HG02763 (cell line): ENCODE results near the gene TNIK.
"Not testable (repeated sequence)": the region's sequence is repeated elsewhere in the genome, so short reads cannot be mapped to it uniquely, and the experiment has no call there.

Experiments
- ATAC-seq: cut with Tn5 transposase; IDR thresholded peaks from one replicate; pipeline ENCODE4 v1.9.1; 2021; ENCODE audit warnings: mild to moderate bottlenecking, moderate library complexity; ENCODE audit not compliant: unreplicated experiment

Gene TNIK

DNA sequence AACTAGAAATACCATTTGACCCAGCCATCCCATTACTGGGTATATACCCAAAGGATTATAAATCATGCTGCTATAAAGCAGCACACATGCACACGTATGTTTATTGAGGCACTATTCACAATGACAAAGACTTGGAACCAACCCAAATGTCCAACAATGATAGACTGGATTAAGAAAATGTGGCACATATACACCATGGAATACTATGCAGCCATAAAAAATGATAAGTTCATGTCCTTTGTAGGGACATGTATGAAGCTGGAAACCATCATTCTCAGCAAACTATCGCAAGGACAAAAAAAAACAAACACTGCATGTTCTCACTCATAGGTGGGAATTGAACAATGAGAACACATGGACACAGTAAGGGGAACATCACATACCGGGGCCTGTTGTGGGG, 340.8 kb downstream of the TNIK start:
- ATAC-seq: not testable (repeated sequence)

DNA sequence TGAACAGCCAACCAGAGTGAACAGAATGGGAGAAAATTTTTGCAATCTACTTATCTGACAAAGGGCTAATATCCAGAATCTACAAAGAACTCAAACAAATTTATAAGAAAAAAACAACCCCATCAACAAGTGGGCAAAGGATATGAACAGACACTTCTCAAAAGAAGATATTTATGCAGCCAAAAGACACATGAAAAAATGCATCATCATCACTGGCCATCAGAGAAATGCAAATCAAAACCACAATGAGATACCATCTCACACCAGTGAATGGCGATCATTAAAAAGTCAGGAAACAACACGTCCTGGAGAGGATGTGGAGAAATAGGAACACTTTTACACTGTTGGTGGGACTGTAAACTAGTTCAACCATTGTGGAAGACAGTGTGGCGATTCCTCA, 341.2 kb downstream of the TNIK start:
- not testable (repeated sequence) for ATAC-seq

DNA sequence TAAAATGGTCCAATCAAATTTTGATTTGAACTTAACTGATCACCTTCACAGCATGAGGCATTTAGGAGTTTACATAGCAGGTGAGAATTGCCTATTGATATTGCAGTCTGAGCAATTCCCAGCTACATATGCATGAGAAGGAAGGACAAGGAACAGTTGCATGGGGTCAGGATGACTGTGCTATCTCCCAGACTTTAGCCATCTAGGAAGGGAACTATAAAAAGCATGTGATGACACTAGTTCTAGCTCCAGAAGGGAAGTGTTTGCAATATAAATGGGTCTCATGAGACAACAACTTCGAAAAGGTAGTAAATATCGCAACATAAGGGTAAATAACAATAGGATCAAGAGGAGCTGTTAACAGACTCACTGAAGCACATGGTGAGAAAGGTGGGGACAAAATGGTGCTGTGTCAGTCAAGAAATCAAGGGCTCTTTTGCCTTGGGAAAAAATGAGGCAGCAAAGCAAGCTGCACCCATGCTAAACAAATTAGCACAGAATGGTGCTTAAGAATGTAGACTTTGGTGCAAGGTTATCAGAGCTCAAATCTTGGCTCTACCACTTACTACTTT, 343.3 kb downstream of the TNIK start:
- ATAC-seq: no peak

DNA sequence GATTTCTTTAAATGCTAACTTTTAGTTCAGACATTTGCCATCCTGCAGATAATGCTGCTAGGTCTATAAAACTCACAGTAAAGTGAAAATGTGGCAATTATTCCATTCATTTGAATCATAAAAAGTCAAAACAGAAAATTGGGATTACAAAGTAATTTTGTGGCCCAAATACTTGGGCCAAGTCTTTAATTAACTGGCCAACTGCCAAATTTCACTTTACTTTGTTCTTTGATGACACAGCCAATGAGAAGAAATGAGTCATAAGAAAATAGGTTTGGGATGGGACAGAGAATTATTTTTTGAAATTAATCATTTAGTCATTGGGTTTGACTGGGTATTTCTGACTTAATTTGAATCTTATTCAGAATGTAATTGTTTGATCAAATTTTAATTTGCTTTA, 343.8 kb downstream of the TNIK start:
- no peak for ATAC-seq

DNA sequence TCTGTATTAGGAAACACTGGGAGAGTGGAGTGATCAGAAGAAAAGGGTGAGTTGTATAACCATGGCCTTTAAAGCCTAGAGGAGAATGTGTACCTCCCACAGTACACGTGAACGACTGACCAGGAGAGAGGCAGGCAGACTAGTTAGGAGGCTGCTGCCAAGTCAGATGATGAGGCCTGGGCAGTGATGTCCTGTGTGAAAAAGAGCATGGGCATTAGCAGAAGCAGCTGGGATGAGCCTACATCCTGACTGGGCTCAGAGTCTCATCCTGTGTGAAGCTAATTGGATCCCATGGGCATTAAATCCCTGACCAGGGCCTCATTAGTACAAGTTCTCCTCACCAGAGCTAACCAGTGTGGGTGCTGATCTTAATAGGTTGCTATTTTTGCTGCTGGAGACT, 344.5 kb downstream of the TNIK start:
- ATAC-seq: no peak

DNA sequence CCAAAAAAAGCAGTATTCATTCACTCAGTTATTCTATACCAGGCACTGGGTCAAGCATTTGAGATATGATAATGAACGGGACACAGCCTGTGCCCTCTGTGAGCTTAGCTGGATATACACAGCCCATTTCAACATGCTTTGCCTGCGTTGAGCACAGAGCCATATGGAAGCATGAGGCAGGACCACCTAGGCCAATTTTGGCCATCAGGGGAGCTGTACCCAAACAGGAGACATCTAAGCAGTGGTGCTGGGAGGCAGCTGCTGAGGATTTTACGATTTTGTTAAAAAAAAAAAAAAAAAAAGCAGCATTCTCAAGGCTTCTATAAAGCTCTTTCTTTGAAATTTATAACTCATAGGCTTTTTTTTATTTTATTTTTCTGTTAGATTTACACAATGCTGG, 346.5 kb downstream of the TNIK start:
- no peak for ATAC-seq

DNA sequence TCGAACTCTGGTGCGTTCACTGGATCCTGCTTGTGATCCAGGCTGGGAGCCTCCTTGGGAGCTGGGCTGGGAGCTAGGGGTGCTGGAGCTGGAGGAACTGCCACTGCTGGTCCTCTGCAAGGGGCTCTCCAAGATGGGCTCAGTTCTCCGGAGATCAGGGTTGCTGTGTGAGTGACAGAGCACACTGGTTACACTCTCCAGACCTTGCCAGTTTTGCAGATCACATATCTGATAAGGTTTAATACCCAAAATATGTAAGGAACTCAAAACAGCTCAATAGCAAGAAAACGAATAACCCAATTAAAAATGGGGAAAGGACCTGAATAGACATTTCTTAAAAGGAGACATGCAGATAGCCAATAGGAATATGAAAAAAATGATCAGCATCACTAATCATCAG, 349.5 kb downstream of the TNIK start:
- no peak for ATAC-seq

DNA sequence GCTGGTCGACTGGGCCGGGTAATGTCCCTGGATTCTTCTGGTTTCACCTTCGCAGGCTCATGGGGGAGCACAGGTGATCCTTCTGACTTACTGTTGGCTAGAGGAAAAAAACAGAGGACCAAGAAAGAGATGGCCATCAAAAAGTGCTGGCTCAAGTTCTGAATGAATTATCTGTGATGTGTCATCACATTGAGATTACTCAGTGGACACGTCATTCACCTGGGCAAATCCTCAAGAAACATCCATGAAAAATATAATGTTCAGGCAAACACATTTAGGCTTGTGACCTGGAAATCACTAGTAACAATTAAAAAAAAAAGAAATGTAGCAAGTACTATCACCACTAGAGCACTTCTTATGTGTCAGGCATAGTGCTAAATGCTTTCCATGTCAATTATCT, 352.1 kb downstream of the TNIK start:
- ATAC-seq: no peak

DNA sequence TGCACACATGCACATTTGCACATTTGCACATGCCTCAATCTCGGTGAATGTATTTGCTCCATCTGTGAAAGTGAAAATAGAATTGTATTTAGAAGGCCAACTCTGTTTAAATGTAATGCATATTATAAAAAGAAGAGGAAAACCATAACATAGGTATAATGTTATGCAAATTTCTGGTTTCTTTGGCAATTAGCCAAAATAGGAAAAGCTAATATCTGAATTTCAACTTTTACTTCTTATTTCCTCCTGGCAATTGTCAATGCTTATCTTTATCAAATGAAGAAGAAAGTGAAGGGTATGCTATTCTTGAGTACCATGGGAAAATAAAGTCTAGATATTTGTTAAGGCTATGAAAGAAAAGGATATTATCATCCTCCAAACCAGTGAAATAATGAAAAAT, 357.0 kb downstream of the TNIK start:
- no peak for ATAC-seq

DNA sequence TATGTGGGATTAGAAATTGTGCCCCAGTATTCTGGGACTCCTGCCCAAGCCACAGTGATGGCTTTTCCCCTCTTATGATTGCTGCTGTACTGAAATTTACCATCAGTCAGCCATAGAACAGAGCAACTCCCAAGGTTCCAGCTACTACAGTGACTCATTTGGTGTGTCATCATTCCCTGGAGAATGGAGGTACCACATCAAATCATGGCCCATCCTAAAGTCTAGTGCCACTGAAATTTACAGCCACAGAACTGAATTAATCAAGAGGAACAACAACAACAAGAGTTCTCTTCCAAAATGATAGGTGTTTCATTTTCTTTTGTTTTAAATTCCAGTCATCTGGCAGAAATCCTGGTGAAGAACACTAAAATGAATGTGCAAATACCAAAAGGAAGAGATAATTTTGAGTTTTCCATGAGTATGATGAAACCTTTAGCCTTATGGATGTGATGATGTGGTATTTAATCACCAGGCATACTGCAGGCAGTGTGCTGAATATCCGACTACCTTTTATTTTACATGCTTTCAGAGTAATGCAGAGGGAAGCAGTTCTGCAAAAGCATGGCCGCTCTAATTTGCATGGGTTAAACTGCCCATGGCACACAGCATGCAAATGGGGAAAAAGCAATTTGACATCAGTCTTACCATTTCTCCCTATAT, 358.1 kb downstream of the TNIK start:
- ATAC-seq: no peak

DNA sequence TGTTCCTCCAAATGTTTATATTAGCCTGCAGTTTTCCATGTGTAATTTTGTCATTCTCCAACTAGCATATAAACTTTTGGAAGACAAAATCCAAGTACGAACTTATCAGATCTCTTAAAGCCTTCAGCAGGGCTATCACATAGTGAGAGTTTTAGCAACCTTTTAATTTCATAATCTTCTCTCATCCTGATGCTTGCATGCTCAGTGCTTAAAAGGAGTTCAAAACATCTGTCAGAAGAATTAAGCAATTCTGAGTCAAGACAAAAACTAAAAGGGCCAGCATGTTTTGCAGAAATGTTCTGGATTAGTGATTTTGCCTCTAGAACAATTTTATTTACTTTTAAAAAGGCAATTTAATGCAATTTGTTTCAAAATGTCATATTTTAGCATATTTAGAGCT, 360.3 kb downstream of the TNIK start:
- ATAC-seq: no peak

DNA sequence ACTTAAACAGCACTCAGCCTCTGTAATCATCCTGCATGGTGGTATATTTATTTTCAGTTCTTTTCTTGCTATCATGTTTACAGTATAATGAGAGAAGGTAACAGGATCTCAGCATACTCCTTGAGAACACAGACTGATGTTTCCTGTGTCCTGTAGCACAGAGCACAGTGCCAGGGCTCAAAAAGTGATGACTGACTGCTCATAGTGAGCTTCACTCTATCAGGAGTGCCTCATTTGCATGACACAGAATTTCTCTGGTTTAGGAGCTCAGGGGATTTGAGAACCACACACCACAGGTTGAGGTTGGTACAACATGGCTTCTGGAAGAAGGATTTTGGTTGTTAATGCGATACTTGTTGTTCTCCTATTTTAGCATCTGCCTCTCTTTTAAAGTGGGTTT, 365.1 kb downstream of the TNIK start:
- ATAC-seq: no peak

DNA sequence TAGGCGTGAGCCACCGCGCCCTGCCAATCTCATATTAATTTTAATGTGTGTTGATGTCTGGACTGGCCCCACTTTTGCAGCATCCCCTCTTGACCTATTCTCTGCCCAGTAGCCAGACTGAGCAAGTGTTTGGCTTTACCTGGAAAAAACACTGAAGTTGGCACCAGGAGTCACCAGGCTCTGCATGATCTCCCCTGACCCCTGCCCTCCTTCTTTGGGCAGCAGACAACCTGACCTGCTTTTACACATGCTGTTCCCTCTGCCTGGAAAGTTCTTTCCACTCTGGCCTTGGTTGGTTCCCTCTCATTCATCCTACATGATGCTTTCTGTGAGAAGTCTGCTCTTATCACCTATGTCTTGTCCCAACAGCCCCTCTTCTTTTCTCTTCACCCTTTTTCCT, 365.8 kb downstream of the TNIK start:
- no peak for ATAC-seq

DNA sequence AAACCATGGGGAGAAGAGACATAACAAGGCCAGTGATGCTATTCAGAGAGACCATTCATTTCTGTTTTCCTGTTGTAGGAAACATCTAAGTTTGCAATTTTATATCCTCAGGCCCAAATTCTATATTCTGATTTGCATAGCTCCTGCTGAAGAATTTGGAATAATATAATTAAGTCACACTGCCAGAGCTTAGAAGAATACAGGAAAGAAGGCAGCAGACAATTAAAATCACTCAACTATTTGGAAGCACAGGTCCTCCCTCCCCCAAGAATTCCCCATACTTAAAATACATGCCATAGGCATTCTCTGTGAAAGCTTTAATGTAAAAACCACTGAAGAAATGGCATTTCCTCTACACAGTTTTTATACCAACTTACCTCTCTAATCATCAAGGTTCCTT, 366.7 kb downstream of the TNIK start:
- no peak for ATAC-seq

DNA sequence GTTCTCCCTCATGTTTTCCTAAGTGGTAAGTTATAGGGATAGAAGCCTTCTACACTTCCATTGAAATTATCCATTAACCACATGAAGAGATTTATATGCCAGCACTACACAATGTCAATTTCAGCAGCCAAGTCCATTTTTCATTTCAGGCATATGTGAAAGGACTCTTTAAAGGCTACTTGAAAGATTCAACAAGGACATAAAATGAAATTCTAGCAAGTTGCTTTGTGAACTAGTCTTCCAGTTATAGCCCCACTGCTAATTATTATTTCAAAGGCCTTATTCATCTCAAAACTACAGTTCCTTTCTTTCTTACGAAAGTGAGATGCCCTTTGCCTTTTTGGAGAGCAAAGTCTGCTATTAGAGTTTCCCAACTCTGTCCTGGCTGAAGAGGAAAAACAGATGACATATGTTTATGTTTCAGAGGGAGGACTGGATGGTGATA, 367.7 kb downstream of the TNIK start:
- ATAC-seq: no peak

DNA sequence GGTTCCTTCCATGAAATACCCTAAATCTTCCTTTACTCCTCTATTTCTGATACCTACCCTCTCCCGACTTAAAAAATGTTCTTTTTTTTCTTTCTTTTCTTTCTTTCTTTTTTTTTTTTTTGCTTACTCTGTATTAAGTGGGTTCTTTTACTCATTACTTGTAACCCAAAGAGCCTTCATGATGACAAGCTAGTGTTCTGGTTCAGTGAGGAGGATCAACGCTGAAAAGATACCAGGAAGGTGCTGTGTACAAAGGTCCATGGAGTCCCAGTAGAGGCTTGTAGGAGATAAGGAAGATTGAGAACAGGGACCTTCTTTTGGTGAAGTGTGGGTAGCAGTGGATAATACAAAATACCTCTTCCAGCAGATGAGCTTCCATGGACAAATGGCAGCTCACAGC, 369.9 kb downstream of the TNIK start:
- no peak for ATAC-seq

DNA sequence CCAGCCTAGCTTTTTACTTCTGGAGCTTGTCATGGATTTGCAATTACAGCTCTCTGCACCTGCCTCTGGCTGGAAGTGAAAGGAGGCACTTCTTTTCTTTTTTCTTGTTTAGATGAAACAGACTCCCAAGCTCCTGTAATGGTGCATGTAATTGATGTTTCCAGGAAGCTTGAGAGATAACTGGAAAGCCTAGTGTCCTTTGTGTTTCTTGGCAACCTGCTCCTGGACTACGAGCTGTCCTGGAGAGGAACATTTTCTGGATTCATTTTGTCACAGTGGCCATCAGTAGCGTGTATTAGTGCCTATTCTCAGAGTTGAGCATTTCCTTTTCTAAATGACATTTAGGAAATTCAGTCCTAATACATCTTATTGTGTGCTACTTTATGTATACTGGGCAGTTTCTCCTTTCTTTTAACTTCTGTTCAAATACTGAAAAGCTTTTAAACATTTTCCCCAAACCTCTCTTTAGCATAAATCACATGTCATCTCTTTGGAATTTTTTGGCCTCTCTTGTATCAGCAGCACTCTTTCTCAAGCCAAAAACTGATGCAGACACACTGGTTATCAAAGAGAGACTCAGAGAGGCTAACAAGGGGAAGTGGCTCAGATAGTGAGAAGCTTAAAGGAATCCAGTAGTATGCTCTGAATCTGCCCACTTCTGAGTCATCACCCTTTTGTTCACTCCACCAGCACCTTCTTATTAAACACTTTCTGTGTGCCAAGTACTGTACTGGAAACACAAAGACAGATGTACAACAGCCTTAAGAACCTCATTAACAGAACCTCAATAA, 371.0 kb downstream of the TNIK start:
- no peak for ATAC-seq

DNA sequence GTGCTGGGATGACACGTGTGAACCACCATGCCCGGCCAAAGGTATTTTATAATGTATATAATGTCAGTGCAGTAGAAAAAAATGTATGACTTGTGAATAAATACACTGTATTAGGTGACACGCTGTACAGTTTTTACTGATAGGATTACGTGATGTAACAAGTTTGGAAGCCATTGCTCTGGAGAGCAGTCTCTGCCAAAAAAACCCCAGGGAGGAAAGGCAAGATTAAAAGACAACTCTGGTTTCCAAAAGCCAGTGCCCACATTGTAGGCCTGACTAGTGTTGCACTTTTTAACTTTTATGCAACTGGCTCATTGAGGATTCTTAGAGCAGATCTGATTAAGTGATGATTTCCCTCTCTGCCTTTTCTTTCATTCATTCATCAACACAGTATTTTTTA, 371.7 kb downstream of the TNIK start:
- ATAC-seq: no peak

DNA sequence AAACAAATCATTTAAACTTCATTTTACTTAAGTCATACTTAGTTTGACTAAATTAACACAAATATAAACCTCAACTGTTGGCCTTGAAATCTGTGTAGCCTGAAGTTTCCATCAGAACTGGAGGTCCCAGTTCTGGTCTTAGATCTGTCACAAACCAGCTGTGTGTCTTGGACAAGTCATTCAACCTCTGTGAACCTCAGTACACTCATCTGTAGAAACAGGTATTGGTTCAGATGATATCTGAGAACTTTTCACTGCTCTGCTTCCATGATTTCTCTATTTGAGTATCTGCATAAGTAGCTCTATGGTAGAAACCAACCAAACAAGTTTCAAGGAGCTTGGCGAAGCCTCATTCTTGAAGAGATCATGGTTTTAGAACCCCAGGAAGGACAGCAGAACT, 373.3 kb downstream of the TNIK start:
- no peak for ATAC-seq

DNA sequence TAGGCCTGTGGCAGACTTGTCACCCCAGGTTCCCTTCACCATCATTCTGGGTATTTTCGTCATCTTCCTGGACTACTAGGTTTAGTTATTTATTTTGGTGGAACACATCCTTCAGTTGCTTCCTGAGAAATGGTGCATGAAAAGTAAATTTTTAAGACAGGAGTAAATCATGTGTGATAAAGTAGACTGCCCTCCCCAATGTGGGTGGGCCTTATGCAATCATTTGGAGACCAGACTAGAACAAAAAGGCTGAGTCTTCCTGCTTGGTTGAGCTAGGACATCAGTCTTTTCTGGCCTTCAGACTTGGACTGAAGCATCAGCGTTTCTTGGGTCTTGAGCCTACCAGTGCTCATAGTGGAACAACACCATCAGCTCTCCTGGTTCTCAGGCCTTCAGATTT, 382.9 kb downstream of the TNIK start:
- ATAC-seq: no peak

DNA sequence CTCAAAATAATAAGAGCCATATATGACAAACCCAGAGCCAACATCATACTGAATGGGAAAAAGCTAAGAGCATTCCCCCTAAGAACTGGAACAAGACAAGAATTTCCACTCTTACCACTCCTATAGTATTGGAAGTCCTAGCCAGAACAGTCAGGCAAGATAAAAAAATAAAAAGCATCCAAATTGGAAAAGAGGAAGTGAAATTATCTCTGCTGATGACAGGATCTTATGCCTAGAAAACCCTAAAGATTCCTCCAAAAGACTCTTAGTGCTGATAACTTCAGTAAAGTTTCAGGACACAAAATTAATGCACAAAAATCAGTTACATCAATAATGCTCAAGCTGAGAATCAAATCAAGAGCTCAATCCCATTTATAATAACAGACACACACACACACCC, 387.8 kb downstream of the TNIK start:
- ATAC-seq: no peak

DNA sequence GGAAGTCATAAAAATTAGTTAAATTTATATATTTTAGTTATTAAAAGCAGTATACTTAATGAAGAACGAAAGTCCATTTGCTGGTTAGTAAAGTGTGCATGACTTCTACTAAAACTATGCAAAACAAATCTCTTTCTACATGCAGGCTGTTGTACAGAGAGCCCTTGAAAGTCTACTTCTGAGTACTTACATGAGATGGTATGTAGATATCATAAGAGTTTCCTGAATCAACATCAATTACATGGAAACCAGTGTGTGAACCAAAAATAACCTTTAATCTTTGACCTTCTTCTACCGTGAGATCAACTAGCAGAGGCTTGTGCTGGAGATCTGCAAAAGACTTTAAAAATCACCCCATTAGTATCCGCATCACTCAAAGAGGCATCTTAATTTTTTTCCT, 391.5 kb downstream of the TNIK start:
- no peak for ATAC-seq
